Ammon's horn (tissue), 1 donor: ENCODE results near the gene TPO.
"Not testable (repeated sequence)": the region's sequence is repeated elsewhere in the genome, so short reads cannot be mapped to it uniquely, and the experiment has no call there.

Experiments
- DNase-seq: peaks from one replicate; pipeline ENCODE4 v3.0.0-alpha.2; 2016; ENCODE audit warnings: low spot score

Gene TPO

GRCh38 chr2:1405967-1406366 is 7.3 kb upstream of the TPO start:
- no peak for DNase-seq

GRCh38 chr2:1406434-1406833 is 6.8 kb upstream of the TPO start:
- no peak for DNase-seq

GRCh38 chr2:1407950-1408675 is 5.2 kb upstream of the TPO start:
- DNase-seq = no peak

- DNase-seq = no peak
These were observed 858 bp downstream of the TPO start for GRCh38 chr2:1414121-1414520.

GRCh38 chr2:1414901-1415300 is 1.6 kb downstream of the TPO start:
- not testable (repeated sequence) for DNase-seq

- no peak for DNase-seq
These were observed 2.2 kb downstream of the TPO start for GRCh38 chr2:1415501-1415900.

- DNase-seq = peak; percentile 8
These were observed 5.3 kb downstream of the TPO start for GRCh38 chr2:1418566-1418965.

- DNase-seq = no peak
These were observed 7.7 kb downstream of the TPO start for GRCh38 chr2:1420746-1421480.

GRCh38 chr2:1421731-1422130 is 8.5 kb downstream of the TPO start:
- no peak for DNase-seq

GRCh38 chr2:1422131-1422530 is 8.9 kb downstream of the TPO start:
- no peak for DNase-seq

- DNase-seq = no peak
These were observed 9.5 kb downstream of the TPO start for GRCh38 chr2:1422716-1423285.

GRCh38 chr2:1427086-1427485 is 13.8 kb downstream of the TPO start:
- DNase-seq = no peak

GRCh38 chr2:1429895-1430294 is 16.6 kb downstream of the TPO start:
- no peak for DNase-seq

GRCh38 chr2:1430491-1430890 is 17.2 kb downstream of the TPO start:
- DNase-seq = no peak

GRCh38 chr2:1431886-1432400 is 18.7 kb downstream of the TPO start:
- no peak for DNase-seq

- no peak for DNase-seq
These were observed 19.5 kb downstream of the TPO start for GRCh38 chr2:1432726-1433125.

GRCh38 chr2:1436369-1436768 is 23.1 kb downstream of the TPO start:
- no peak for DNase-seq

- DNase-seq = no peak
These were observed 23.8 kb downstream of the TPO start for GRCh38 chr2:1437101-1437500.

- no peak for DNase-seq
These were observed 24.3 kb downstream of the TPO start for GRCh38 chr2:1437537-1437936.

GRCh38 chr2:1438972-1439371 is 25.7 kb downstream of the TPO start:
- DNase-seq = no peak

GRCh38 chr2:1440581-1440980 is 27.3 kb downstream of the TPO start:
- no peak for DNase-seq

GRCh38 chr2:1446301-1446700 is 33.0 kb downstream of the TPO start:
- no peak for DNase-seq

- no peak for DNase-seq
These were observed 34.7 kb downstream of the TPO start for GRCh38 chr2:1448009-1448408.
